Aorta (tissue), 5 donors: ENCODE results near the gene CXCL3. TPM values are rescaled to one million over a fixed set of nuclear protein-coding genes. Genes with fewer than 3 reads are reported as not detected.

ENCODE experiments used
- ATAC-seq: fragments of 200-7000 bp; cut with Tn5 transposase; one replicate; pipeline ENCODE4 v1.9.1; 2022; ENCODE audit warnings: moderate library complexity; ENCODE audit not compliant: low FRiP score
- DNase-seq, 2 donors: peaks; one replicate each; pipeline ENCODE4 v3.0.0-alpha.2; 2020
- H3K27ac ChIP-seq, 2 donors: one replicate each; pipeline ENCODE4 v1.5.1; 2013; ENCODE audit warnings: low read length in 2 of 2, mild to moderate bottlenecking in 2 of 2, moderate library complexity in 2 of 2, control low read depth in 1 of 2, inconsistent platforms in 1 of 2, low read depth in 1 of 2
- H3K27me3 ChIP-seq, 2 donors: one replicate each; pipeline ENCODE4 v1.6.1; 2013; ENCODE audit warnings: control low read depth in 1 of 2, low read length in 1 of 2, mild to moderate bottlenecking in 1 of 2, moderate library complexity in 1 of 2; ENCODE audit not compliant: insufficient read depth in 2 of 2, control insufficient read depth in 1 of 2
- H3K36me3 ChIP-seq, 2 donors: one replicate each; pipeline ENCODE4 v1.6.1; 2013; ENCODE audit warnings: control low read depth in 1 of 2, low read length in 1 of 2, mild to moderate bottlenecking in 1 of 2; ENCODE audit not compliant: insufficient read depth in 2 of 2, control insufficient read depth in 1 of 2
- H3K4me1 ChIP-seq, 2 donors: one replicate each; pipeline ENCODE4 v1.6.1; 2013; ENCODE audit warnings: low read length in 2 of 2, control low read depth in 1 of 2, mild to moderate bottlenecking in 1 of 2, moderate library complexity in 1 of 2; ENCODE audit not compliant: insufficient read depth in 2 of 2, control insufficient read depth in 1 of 2
- H3K4me3 ChIP-seq, 2 donors: one replicate each; pipeline ENCODE4 v1.5.1; 2013; ENCODE audit warnings: low read length in 2 of 2, control low read depth in 1 of 2, mild to moderate bottlenecking in 1 of 2
- H3K9me3 ChIP-seq: one replicate; pipeline ENCODE4 v1.6.1; 2013; ENCODE audit warnings: mild to moderate bottlenecking, low read length; ENCODE audit not compliant: control insufficient read depth
- WGBS, 2 donors: extraction: QIAGEN DNeasy Blood & Tissue Kit; methylation state at CpG; one replicate each; pipeline ENCODE4 v1.1.7; 2013; 5-methylcytosine and 5-hydroxymethylcytosine counted together
- intact Hi-C, 2 donors: fragments of 100-400 bp; cut with DNase I; formaldehyde crosslinking; loops; one replicate each; pipeline versions ENCODE4 v1.14.2 to v1.15.0; 2022
- polyA plus RNA-seq, 2 donors: library from polyadenylated mRNA; stranded (reverse); fragments of 200-250 nt; gene quantifications; one replicate each; pipeline ENCODE4 v1.2.3, GENCODE V29; 2013
- total RNA-seq, 2 donors: library from RNA; stranded (reverse); fragmentation: NEBNext Ultra II Directional; extraction: Animal tissue kit (Norgen Biotek cat#: 25700); gene quantifications; one replicate each; pipeline ENCODE4 v1.2.1, GENCODE V29; 2021
- donor health status: healthy with polysubstance abuse.
- donor health status: Bipolar disorder and iron deficiency.
- donor health status: DM: no; HTN: no; CAD: no.
- donor health status: DM: no; HTN: no; CAD: no.
- donor health status: DM: yes; HTN: yes; CAD: no.

The CXCL3 gene
- total and polyA plus RNA-seq, 4 donors: 0.64 to 12.1 (median 2.3) TPM

GRCh38 chr4:74045247-74045646 is 6.8 kb upstream of the CXCL3 start:
- intact Hi-C loops: loop anchor here in 1 of 2 donors (10.0 kb wide), 1 partner anchor 50 kb away; the partner anchor contains the start of gene CXCL5
- ATAC-seq: no peak
- 74 to 78% methylated on average over 3 of the region's 3 CpGs for WGBS, 2 donors
- Histone ChIP-seq H3K9me3 (no peaks in the 10 kb centered on the region), H3K4me1 (no peaks in the 10 kb centered on the region), H3K27me3 (no peaks in the 10 kb centered on the region), H3K36me3 (no peaks in the 10 kb centered on the region), H3K4me3 (no peak overlapping the region), H3K27ac (no peak overlapping the region)
- no peak for DNase-seq

GRCh38 chr4:74044677-74045076 is 6.2 kb upstream of the CXCL3 start:
- ATAC-seq (no peak), DNase-seq (no peak)
- Histone ChIP-seq H3K27me3 (no peaks in the 10 kb centered on the region), H3K9me3 (no peaks in the 10 kb centered on the region), H3K4me1 (no peaks in the 10 kb centered on the region), H3K27ac (no peak overlapping the region), H3K4me3 (no peak overlapping the region), H3K36me3 (no peaks in the 10 kb centered on the region)
- 80 to 85% methylated on average over 3 of the region's 3 CpGs for WGBS, 2 donors
- intact Hi-C loops: loop anchor here in 1 of 2 donors (10.0 kb wide), 1 partner anchor 50 kb away; the partner anchor contains the start of gene CXCL5

DNA sequence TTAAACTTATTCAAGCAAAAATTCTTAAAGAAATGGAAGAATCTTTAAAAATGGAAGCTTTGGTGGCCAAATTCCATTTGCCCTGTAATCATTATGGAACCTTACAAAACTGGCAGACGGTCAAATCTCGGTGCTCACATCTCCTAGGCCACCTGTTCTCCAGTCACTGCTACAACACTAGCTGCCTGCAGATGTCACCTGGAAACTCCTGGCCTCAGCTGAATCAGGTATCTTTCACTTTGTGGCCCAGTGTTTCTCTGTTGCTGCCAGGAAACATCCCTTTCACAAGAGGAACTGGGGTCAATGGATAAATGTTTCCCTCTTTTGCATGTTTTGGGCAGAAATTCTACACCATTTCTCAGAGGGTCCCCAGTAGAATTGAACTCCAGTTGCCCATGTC is 4.2 kb upstream of the CXCL3 start:
- WGBS, 2 donors: 72 to 73% methylated on average over 2 of the region's 2 CpGs
- Histone ChIP-seq H3K9me3 (no peaks in the 10 kb centered on the region), H3K27ac (no peak overlapping the region), H3K36me3 (no peaks in the 10 kb centered on the region), H3K4me1 (no peaks in the 10 kb centered on the region), H3K27me3 (no peaks in the 10 kb centered on the region), H3K4me3 (no peak overlapping the region)
- DNase-seq: no peak
- intact Hi-C loops: loop anchor here in 1 of 2 donors (10.0 kb wide), 1 partner anchor 48 kb away; the partner anchor contains the start of gene CXCL5
- ATAC-seq: no peak

- intact Hi-C loops: loop anchor here in 1 of 2 donors (10.0 kb wide), 1 partner anchor 47 kb away; the partner anchor contains the start of gene CXCL5
- Histone ChIP-seq H3K9me3 (no peaks in the 10 kb centered on the region), H3K4me1 (no peaks in the 10 kb centered on the region), H3K27ac (no peak overlapping the region), H3K4me3 (no peak overlapping the region), H3K36me3 (no peaks in the 10 kb centered on the region), H3K27me3 (no peaks in the 10 kb centered on the region)
- ATAC-seq: no peak
- no peak for DNase-seq
- WGBS, 2 donors: 20 to 25% methylated on average over 1 of the region's 1 CpG
Measured at GRCh38 chr4:74041418-74041817, 2.9 kb upstream of the CXCL3 start.

GRCh38 chr4:74039315-74039763 is 850 bp upstream of the CXCL3 start:
- H3K36me3 ChIP-seq: no peaks in the 10 kb centered on the region
- H3K4me3 ChIP-seq: peak overlapping the region; percentile 57 to 91
- H3K9me3 ChIP-seq: no peaks in the 10 kb centered on the region
- peak; percentile 44 for ATAC-seq
- no peak for DNase-seq
- H3K4me1 ChIP-seq: no peaks in the 10 kb centered on the region
- no peaks in the 10 kb centered on the region for H3K27me3 ChIP-seq
- WGBS, 2 donors: 18 to 21% methylated on average over 4 of the region's 4 CpGs
- H3K27ac ChIP-seq: no peak overlapping the region
- intact Hi-C loops: no loop called here

DNA sequence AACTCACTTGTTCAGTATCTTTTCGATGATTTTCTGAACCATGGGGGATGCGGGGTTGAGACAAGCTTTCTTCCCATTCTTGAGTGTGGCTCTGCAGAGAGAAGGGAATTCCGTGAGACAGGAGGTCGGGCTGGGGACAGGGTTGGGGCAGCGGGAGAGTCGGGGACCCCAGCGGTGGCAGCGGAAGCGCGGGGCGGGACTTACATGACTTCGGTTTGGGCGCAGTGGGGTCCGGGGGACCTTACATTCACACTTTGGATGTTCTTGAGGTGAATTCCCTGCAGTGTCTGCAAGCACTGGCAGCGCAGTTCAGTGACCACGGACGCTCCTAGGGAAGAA is 434 bp downstream of the CXCL3 start:
- intact Hi-C loops: no loop called here
- Histone ChIP-seq H3K36me3 (no peaks in the 10 kb centered on the region), H3K4me1 (no peaks in the 10 kb centered on the region), H3K27me3 (no peaks in the 10 kb centered on the region), H3K9me3 (no peaks in the 10 kb centered on the region), H3K4me3 (peak overlapping the region in 1 of 2 donors; percentile 57), H3K27ac (no peak overlapping the region)
- 5% methylated on average over 16 to 17 of the region's 17 CpGs for WGBS, 2 donors
- peak; percentile 27 for ATAC-seq
- peak; percentile 45 to 72 for DNase-seq

DNA sequence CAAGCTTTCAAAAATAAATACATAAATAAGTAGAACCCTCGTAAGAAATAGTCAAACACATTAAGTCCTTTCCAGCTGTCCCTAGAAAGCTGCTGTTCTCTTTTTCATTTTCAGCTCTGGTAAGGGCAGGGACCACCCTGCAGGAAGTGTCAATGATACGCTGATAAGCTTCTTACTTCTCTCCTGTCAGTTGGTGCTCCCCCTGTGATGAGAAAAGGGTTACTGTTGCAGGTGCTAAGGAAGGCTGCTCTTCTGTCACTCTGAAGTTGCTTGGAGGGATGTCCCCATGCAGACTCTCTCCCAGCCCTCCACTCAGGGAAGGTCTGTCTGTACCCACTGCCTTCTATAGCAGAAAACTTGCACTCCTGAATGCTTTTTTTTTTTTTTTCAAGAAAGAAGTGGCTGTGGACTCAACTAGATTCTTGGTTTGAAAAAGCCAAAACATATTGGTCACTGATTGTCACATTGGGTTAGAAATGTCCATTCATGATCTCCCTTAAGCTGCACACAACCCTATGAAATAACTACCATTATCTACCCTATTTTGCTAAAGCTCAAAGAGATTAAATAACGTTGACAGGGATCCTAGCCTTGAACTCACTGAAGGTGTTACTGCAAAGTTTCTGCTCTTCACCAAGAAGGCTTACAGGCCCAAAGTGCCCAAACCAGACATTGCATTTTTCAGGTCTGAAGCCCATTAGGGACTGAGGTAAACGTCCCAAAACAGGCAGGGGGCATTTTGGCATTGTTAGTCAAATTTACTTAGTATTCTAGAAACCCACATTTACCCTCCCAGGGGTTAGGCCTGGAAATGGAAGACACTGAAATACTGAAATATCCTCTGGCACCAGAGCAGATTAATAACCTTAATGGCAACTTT is 1.2 kb downstream of the CXCL3 start:
- ATAC-seq: no peak
- H3K27ac ChIP-seq: no peak overlapping the region
- WGBS, 2 donors: 60 to 63% methylated on average over 4 of the region's 4 CpGs
- H3K36me3 ChIP-seq: no peaks in the 10 kb centered on the region
- no peak for DNase-seq
- H3K27me3 ChIP-seq: no peaks in the 10 kb centered on the region
- no peaks in the 10 kb centered on the region for H3K4me1 ChIP-seq
- intact Hi-C loops: no loop called here
- H3K9me3 ChIP-seq: no peaks in the 10 kb centered on the region
- no peak overlapping the region for H3K4me3 ChIP-seq

- Histone ChIP-seq H3K36me3 (no peaks in the 10 kb centered on the region), H3K4me3 (no peak overlapping the region), H3K27ac (no peak overlapping the region), H3K9me3 (no peaks in the 10 kb centered on the region), H3K4me1 (no peaks in the 10 kb centered on the region), H3K27me3 (no peaks in the 10 kb centered on the region)
- intact Hi-C loops: no loop called here
- ATAC-seq: no peak
- no peak for DNase-seq
Measured at GRCh38 chr4:74033739-74034138, 4.8 kb downstream of the CXCL3 start.

DNA sequence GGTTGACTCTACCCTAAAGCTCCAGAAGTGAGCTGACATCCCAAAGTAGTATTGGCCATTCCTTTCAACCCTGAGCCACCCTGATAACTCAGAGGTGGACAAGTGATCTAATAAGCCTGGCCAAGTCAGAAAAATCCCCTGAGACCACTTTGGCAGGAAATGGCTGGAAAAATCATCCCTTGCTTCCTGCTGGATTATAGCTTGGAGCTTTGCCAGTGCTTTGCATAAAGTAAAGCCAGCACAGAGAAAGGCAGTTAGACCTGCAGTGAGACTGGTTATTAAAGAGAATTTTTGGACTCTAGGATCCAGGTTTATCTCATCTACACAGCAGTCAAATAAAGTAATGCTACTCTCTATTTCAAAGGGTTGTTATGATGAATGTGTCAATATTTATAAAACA is 6.4 kb downstream of the CXCL3 start:
- ATAC-seq (no peak), DNase-seq (no peak)
- intact Hi-C loops: no loop called here
- Histone ChIP-seq H3K27me3 (no peaks in the 10 kb centered on the region), H3K27ac (no peak overlapping the region), H3K36me3 (no peaks in the 10 kb centered on the region), H3K4me3 (no peak overlapping the region), H3K9me3 (no peaks in the 10 kb centered on the region), H3K4me1 (no peaks in the 10 kb centered on the region)
